IMR-90 (cell line): ENCODE measurements around the gene CHD6. TPM values are rescaled to one million over a fixed set of nuclear protein-coding genes. Genes with fewer than 3 reads are reported as not detected.

Experiments used
- ATAC-seq: fragments of 200-7000 bp; cut with Tn5 transposase; 2 replicates; pipeline ENCODE4 v1.9.1; 2020; ENCODE audit warnings: low read depth, mild to moderate bottlenecking, moderate library complexity
- BruUV-seq: library from RNA; stranded (reverse); fragments of 400-500 nt; replicated peaks from 2 replicates; lab custom pipeline; 2021; lab: Mats Ljungman, UMichigan
- CTCF ChIA-PET: fragments of 300-600 bp; formaldehyde crosslinking; extraction: SDS; loops from one replicate; lab custom pipeline; 2021; ENCODE audit warnings: antibody characterized with exemption; lab: Yijun Ruan, JAX
- POLR2A ChIA-PET: fragments of 300-600 bp; sonication (Branson Sonifier 250); formaldehyde crosslinking; loops from one replicate; lab custom pipeline; 2022; ENCODE audit warnings: antibody characterized with exemption; ENCODE audit not compliant: unreplicated experiment; lab: Charles Lee
- DNase-seq: peaks from one replicate; pipeline ENCODE4 v3.0.0; 2013
- H2AFZ ChIP-seq: replicated peaks from 2 replicates; pipeline ENCODE3; 2013; ENCODE audit warnings: low read length, mild to moderate bottlenecking; ENCODE audit not compliant: poor library complexity
- H2AK5ac ChIP-seq: 2 replicates; pipeline ENCODE4 v1.6.1; 2013; ENCODE audit warnings: low read depth, low read length, inconsistent platforms
- H2AK9ac ChIP-seq: replicated peaks from 2 replicates; pipeline ENCODE3; 2013; ENCODE audit warnings: mild to moderate bottlenecking, low read depth, low read length, moderate library complexity; ENCODE audit not compliant: poor library complexity
- H2BK120ac ChIP-seq: 2 replicates; pipeline ENCODE4 v1.6.1; 2013; ENCODE audit warnings: low read depth, low read length, inconsistent platforms
- H2BK15ac ChIP-seq: 3 replicates; pipeline ENCODE4 v1.6.1; 2013; ENCODE audit warnings: low read depth, low read length, inconsistent platforms
- H2BK20ac ChIP-seq: 2 replicates; pipeline ENCODE4 v1.6.1; 2013; ENCODE audit warnings: low read depth, mild to moderate bottlenecking, inconsistent platforms, low read length, moderate library complexity
- H2BK5ac ChIP-seq: 2 replicates; pipeline ENCODE4 v1.6.1; 2013; ENCODE audit warnings: mild to moderate bottlenecking, low read depth, low read length, inconsistent platforms; ENCODE audit not compliant: poor library complexity, severe bottlenecking
- H3K14ac ChIP-seq: replicated peaks from 2 replicates; pipeline ENCODE4 v1.6.1; 2013; ENCODE audit warnings: low read depth, low read length, inconsistent platforms
- H3K18ac ChIP-seq: 2 replicates; pipeline ENCODE4 v1.6.1; 2013; ENCODE audit warnings: low read depth, low read length, control low read depth
- H3K23ac ChIP-seq: 2 replicates; pipeline ENCODE4 v1.6.1; 2013; ENCODE audit warnings: low read depth, low read length, inconsistent platforms
- H3K27ac ChIP-seq: 2 replicates; pipeline ENCODE4 v1.5.1; 2013; ENCODE audit warnings: mild to moderate bottlenecking, control low read depth, low read length; ENCODE audit not compliant: insufficient read depth
- H3K27me3 ChIP-seq: 2 replicates; pipeline ENCODE4 v1.6.1; 2013; ENCODE audit warnings: low read length; ENCODE audit not compliant: control insufficient read depth, insufficient read depth
- H3K36me3 ChIP-seq: 2 replicates; pipeline ENCODE4 v1.6.1; 2013; ENCODE audit warnings: low read length, mixed read lengths; ENCODE audit not compliant: control insufficient read depth, insufficient read depth
- H3K4ac ChIP-seq: 2 replicates; pipeline ENCODE4 v1.6.1; 2013; ENCODE audit warnings: low read depth, low read length, inconsistent platforms
- H3K4me1 ChIP-seq: 2 replicates; pipeline ENCODE4 v1.6.1; 2013; ENCODE audit warnings: low read length, mixed read lengths; ENCODE audit not compliant: control insufficient read depth, insufficient read depth
- H3K4me2 ChIP-seq: 2 replicates; pipeline ENCODE4 v1.6.1; 2013; ENCODE audit warnings: low read depth, mild to moderate bottlenecking, control low read depth, low read length, moderate library complexity
- H3K4me3 ChIP-seq: 2 replicates; pipeline ENCODE4 v1.5.1; 2013; ENCODE audit warnings: low read depth, mild to moderate bottlenecking, control low read depth, low read length, moderate library complexity; ENCODE audit not compliant: insufficient read depth
- H3K56ac ChIP-seq: 2 replicates; pipeline ENCODE4 v1.6.1; 2013; ENCODE audit warnings: low read length, inconsistent platforms; ENCODE audit not compliant: insufficient read depth; ENCODE audit errors: extremely low read depth
- H3K79me1 ChIP-seq, 2 experiments: 2 replicates each; pipeline ENCODE4 v1.6.1; 2013; ENCODE audit warnings: low read length in 2 of 2, inconsistent platforms in 1 of 2, low read depth in 1 of 2
- H3K9ac ChIP-seq: 2 replicates; pipeline ENCODE4 v1.6.1; 2013; ENCODE audit warnings: low read depth, low read length, control low read depth
- H3K9me1 ChIP-seq: 2 replicates; pipeline ENCODE4 v1.6.1; 2013; ENCODE audit warnings: low read length, inconsistent platforms; ENCODE audit not compliant: insufficient read depth
- H3K9me3 ChIP-seq: 2 replicates; pipeline ENCODE4 v1.6.1; 2013; ENCODE audit warnings: low read length; ENCODE audit not compliant: control insufficient read depth, insufficient read depth
- H4K20me1 ChIP-seq: 2 replicates; pipeline ENCODE4 v1.6.1; 2013; ENCODE audit warnings: low read length, inconsistent platforms; ENCODE audit not compliant: insufficient read depth
- H4K5ac ChIP-seq: 2 replicates; pipeline ENCODE4 v1.6.1; 2013; ENCODE audit warnings: mild to moderate bottlenecking, low read depth, low read length, control low read depth
- H4K8ac ChIP-seq, 2 experiments: 2 replicates each; pipeline ENCODE4 v1.6.1; 2013; ENCODE audit warnings: low read depth in 2 of 2, low read length in 2 of 2, control low read depth in 1 of 2, inconsistent platforms in 1 of 2
- H4K91ac ChIP-seq: 2 replicates; pipeline ENCODE4 v1.6.1; 2013; ENCODE audit warnings: low read depth, low read length, inconsistent platforms; ENCODE audit not compliant: insufficient read depth
- BHLHE40 ChIP-seq: fragments of 150-350 bp; IDR thresholded peaks from 2 replicates; pipeline ENCODE4 v1.6.1; 2016; ENCODE audit warnings: mild to moderate bottlenecking, low read depth, low read length
- CEBPB ChIP-seq: IDR thresholded peaks from 2 replicates; pipeline ENCODE4 v1.6.1; 2012; ENCODE audit warnings: low read depth, low read length, improper control_type of control experiment
- CHD1 ChIP-seq: IDR thresholded peaks from 2 replicates; pipeline ENCODE4 v1.6.1; 2012; ENCODE audit warnings: low read depth, low read length, improper control_type of control experiment
- FOS ChIP-seq: fragments of 150-350 bp; IDR thresholded peaks from 2 replicates; pipeline ENCODE4 v1.6.1; 2016; ENCODE audit warnings: low read depth, low read length
- MAFK ChIP-seq: IDR thresholded peaks from 2 replicates; pipeline ENCODE4 v1.6.1; 2012; ENCODE audit warnings: low read depth, low read length, improper control_type of control experiment
- MAZ ChIP-seq: IDR thresholded peaks from 2 replicates; pipeline ENCODE4 v1.6.1; 2012; ENCODE audit warnings: low read depth, mild to moderate bottlenecking, low read length, improper control_type of control experiment, moderate library complexity, borderline replicate concordance
- MXI1 ChIP-seq: IDR thresholded peaks from 2 replicates; pipeline ENCODE4 v1.6.1; 2012; ENCODE audit warnings: low read depth, mild to moderate bottlenecking, low read length, moderate library complexity, borderline replicate concordance
- NFE2L2 ChIP-seq: fragments of 150-350 bp; IDR thresholded peaks from 2 replicates; pipeline ENCODE4 v1.6.1; 2016; ENCODE audit warnings: low read depth, mild to moderate bottlenecking, low read length
- POLR2A ChIP-seq: IDR thresholded peaks from 2 replicates; pipeline ENCODE4 v1.6.1; 2012; ENCODE audit warnings: mild to moderate bottlenecking, low read depth, low read length
- RAD21 ChIP-seq: IDR thresholded peaks from 2 replicates; pipeline ENCODE4 v1.6.1; 2012; ENCODE audit warnings: low read length, improper control_type of control experiment
- RCOR1 ChIP-seq: IDR thresholded peaks from 2 replicates; pipeline ENCODE4 v1.6.1; 2012; ENCODE audit warnings: mild to moderate bottlenecking, low read length, improper control_type of control experiment; ENCODE audit not compliant: insufficient replicate concordance
- RFX5 ChIP-seq: IDR thresholded peaks from 2 replicates; pipeline ENCODE4 v1.8.0; 2012; ENCODE audit warnings: low read depth, mild to moderate bottlenecking, low read length, moderate library complexity
- SMC3 ChIP-seq: fragments of 150-350 bp; IDR thresholded peaks from 2 replicates; pipeline ENCODE4 v1.6.1; 2016; ENCODE audit warnings: low read depth, mild to moderate bottlenecking, antibody characterized with exemption, low read length, moderate library complexity
- WGBS, 2 experiments: methylation state at CpG; one replicate each; pipeline versions ENCODE4 v1.1.5 to v1.1.7; 2013; ENCODE audit warnings: missing lambda C conversion rate in 2 of 2; ENCODE audit not compliant: insufficient read length in 1 of 2; ENCODE audit errors: extremely low coverage in 2 of 2; 5-methylcytosine and 5-hydroxymethylcytosine counted together
- dilution Hi-C: fragments of 300-500 bp; cut with HindIII; formaldehyde crosslinking; loops from one replicate; pipeline ENCODE4 v1.14.3; 2018; ENCODE audit warnings: low sequenced_read_pairs; ENCODE audit not compliant: unreplicated experiment
- in situ Hi-C: fragments of 300-500 bp; cut with MboI; formaldehyde crosslinking; loops from 3 replicates; pipeline ENCODE4 v1.14.3; 2019; ENCODE audit warnings: low sequenced_read_pairs, inconsistent platforms, mixed read lengths
- intact Hi-C: fragments of 100-400 bp; cut with micrococcal nuclease; formaldehyde crosslinking; loops from 2 replicates; pipeline ENCODE4 v1.10.0; 2022
- polyA plus RNA-seq, 3 experiments: library from polyadenylated mRNA; depleted of rRNA; stranded (reverse); fragments of >200 nt; gene quantifications; 2 replicates each; pipeline ENCODE4 v1.2.3, GENCODE V29; 2012; ENCODE audit warnings: low replicate concordance in 1 of 3
- total RNA-seq: library from RNA; depleted of rRNA; stranded (reverse); fragments of >200 nt; gene quantifications from 2 replicates; pipeline ENCODE4 v1.2.3, GENCODE V29; 2012
- TF ChIP-seq, protein P1 (sequence below): fragments of 150-350 bp; IDR thresholded peaks from 2 replicates; pipeline ENCODE4 v1.6.1; 2017; ENCODE audit warnings: mild to moderate bottlenecking, antibody characterized with exemption, low read length, low read depth
- TF ChIP-seq, protein P2 (sequence below): conservative IDR thresholded peaks from 2 replicates; pipeline ENCODE4 v1.5.1; 2012; ENCODE audit warnings: mild to moderate bottlenecking, low read depth, low read length, improper control_type of control experiment

The CHD6 gene
- total and polyA plus RNA-seq, 2 of the 4 experiments (the other 2 are of a cell fraction) = 8.8 to 26.7 TPM

GRCh38 chr20:41577129-41578009 is 40.8 kb downstream of the CHD6 start:
- in situ Hi-C loops (no loop called here), intact Hi-C loops (no loop called here), dilution Hi-C loops (no loop called here)
- no peak overlapping the region for H2BK15ac ChIP-seq
- H2AK5ac ChIP-seq = no peak overlapping the region
- no peaks in the 10 kb centered on the region for H3K27me3 ChIP-seq
- H2BK120ac ChIP-seq = no peak overlapping the region
- no peak overlapping the region for H2AFZ ChIP-seq
- H3K4me2 ChIP-seq = no peak overlapping the region
- ATAC-seq (no peak), DNase-seq (no peak)
- no peak overlapping the region for H2BK5ac ChIP-seq
- peaks cover 24 to 57% of the 10 kb centered on the region in 2 experiments for H3K79me1 ChIP-seq
- H4K8ac ChIP-seq = no peak overlapping the region
- H4K91ac ChIP-seq = no peak overlapping the region
- H3K9me1 ChIP-seq = peaks cover 2% of the 10 kb centered on the region
- no peak overlapping the region for H3K14ac ChIP-seq
- POLR2A ChIA-PET = no interaction called here
- no peak overlapping the region for H3K23ac ChIP-seq
- peaks cover 3% of the 10 kb centered on the region; the same call in 1 of the 2 replicates for H3K4me1 ChIP-seq
- no CpG with 5 or more reads among the region's 6 CpGs for WGBS, 2 experiments
- H3K27ac ChIP-seq = no peak overlapping the region
- H4K5ac ChIP-seq = no peak overlapping the region
- no peak overlapping the region for H3K9ac ChIP-seq
- CTCF ChIA-PET = no interaction called here
- no peak overlapping the region for H2BK20ac ChIP-seq
- H4K20me1 ChIP-seq = peaks cover 51% of the 10 kb centered on the region
- no peaks in the 10 kb centered on the region for H3K9me3 ChIP-seq
- no peak overlapping the region for H3K18ac ChIP-seq
- H3K36me3 ChIP-seq = no peaks in the 10 kb centered on the region
- no TSS peak for BruUV-seq
- H2AK9ac ChIP-seq = no peak overlapping the region
- no peak overlapping the region for H3K56ac ChIP-seq
- no peak overlapping the region for H3K4ac ChIP-seq
- no peak overlapping the region for H3K4me3 ChIP-seq
- TF ChIP-seq CEBPB (no peak), MXI1 (no peak), RFX5 (no peak), RCOR1 (no peak), BHLHE40 (no peak), RAD21 (no peak), FOS (no peak), MAZ (no peak), MAFK (no peak), POLR2A (no peak), CHD1 (no peak), NFE2L2 (no peak), SMC3 (no peak)
- TF ChIP-seq, protein P1, sequence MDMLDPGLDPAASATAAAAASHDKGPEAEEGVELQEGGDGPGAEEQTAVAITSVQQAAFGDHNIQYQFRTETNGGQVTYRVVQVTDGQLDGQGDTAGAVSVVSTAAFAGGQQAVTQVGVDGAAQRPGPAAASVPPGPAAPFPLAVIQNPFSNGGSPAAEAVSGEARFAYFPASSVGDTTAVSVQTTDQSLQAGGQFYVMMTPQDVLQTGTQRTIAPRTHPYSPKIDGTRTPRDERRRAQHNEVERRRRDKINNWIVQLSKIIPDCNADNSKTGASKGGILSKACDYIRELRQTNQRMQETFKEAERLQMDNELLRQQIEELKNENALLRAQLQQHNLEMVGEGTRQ = no peak
- TF ChIP-seq, protein P2, sequence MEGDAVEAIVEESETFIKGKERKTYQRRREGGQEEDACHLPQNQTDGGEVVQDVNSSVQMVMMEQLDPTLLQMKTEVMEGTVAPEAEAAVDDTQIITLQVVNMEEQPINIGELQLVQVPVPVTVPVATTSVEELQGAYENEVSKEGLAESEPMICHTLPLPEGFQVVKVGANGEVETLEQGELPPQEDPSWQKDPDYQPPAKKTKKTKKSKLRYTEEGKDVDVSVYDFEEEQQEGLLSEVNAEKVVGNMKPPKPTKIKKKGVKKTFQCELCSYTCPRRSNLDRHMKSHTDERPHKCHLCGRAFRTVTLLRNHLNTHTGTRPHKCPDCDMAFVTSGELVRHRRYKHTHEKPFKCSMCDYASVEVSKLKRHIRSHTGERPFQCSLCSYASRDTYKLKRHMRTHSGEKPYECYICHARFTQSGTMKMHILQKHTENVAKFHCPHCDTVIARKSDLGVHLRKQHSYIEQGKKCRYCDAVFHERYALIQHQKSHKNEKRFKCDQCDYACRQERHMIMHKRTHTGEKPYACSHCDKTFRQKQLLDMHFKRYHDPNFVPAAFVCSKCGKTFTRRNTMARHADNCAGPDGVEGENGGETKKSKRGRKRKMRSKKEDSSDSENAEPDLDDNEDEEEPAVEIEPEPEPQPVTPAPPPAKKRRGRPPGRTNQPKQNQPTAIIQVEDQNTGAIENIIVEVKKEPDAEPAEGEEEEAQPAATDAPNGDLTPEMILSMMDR = no peak
